ENCODE results near the gene FGD4. TPM values are rescaled to one million over a fixed set of nuclear protein-coding genes. Genes with fewer than 3 reads are reported as not detected.
"Not testable (repeated sequence)": the region's sequence is repeated elsewhere in the genome, so short reads cannot be mapped to it uniquely, and the experiment has no call there.

FGD4 gene
- total RNA-seq, 4 donors from 2014 or later: 13.8 to 34.6 (median 20.8) TPM

DNA sequence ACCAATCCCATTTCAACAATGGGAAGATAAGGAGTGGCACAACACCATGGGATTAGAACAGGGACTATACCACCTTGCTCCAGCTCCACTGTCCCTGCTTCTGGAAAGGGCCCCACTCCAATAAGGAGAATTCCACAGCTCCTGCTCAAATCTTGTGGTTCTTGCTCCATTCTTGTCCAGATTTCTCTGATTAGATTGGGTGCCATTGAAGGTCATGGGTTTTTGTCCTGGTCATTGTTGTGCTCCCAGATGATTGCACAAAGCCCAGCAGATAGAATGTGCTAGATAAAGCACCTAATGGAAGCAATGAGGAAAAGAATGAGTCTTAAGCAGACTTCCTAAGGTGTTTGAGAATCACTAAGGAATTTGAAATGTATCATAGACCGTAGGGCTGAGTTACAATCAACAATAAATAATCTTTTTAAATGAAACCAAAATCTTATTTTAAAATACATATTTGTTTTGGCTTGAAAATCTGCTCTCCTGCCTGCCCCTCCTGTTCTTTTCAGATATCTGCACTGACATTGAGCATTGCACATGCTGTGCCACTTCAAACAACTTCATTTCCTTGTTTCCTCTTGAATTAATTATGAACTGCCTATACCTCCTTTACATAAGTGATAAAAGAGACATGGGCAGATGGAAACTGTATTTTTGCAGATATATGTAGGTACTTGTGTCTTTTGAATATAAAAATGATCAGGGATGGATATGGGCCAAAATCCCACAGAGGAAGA is 115.9 kb downstream of the FGD4 start:
- H3K4me1 ChIP-seq: no peaks in the 10 kb centered on the region
- H3K36me3 ChIP-seq: no peaks in the 10 kb centered on the region
- no peak overlapping the region for H3K4me3 ChIP-seq
- H3K9me3 ChIP-seq: no peaks in the 10 kb centered on the region
- intact Hi-C loops (cut with DNase I; ENCODE audit: low total_unique reads): no loop called here
- H3K27ac ChIP-seq: no peak overlapping the region
- TF ChIP-seq, protein P1, sequence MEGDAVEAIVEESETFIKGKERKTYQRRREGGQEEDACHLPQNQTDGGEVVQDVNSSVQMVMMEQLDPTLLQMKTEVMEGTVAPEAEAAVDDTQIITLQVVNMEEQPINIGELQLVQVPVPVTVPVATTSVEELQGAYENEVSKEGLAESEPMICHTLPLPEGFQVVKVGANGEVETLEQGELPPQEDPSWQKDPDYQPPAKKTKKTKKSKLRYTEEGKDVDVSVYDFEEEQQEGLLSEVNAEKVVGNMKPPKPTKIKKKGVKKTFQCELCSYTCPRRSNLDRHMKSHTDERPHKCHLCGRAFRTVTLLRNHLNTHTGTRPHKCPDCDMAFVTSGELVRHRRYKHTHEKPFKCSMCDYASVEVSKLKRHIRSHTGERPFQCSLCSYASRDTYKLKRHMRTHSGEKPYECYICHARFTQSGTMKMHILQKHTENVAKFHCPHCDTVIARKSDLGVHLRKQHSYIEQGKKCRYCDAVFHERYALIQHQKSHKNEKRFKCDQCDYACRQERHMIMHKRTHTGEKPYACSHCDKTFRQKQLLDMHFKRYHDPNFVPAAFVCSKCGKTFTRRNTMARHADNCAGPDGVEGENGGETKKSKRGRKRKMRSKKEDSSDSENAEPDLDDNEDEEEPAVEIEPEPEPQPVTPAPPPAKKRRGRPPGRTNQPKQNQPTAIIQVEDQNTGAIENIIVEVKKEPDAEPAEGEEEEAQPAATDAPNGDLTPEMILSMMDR (IDR thresholded peaks at IDR 0.05): no peak
- no peak for TF ChIP-seq POLR2A (IDR thresholded peaks at IDR 0.05)
- no peaks in the 10 kb centered on the region for H3K27me3 ChIP-seq
- DNase-seq: no peak

DNA sequence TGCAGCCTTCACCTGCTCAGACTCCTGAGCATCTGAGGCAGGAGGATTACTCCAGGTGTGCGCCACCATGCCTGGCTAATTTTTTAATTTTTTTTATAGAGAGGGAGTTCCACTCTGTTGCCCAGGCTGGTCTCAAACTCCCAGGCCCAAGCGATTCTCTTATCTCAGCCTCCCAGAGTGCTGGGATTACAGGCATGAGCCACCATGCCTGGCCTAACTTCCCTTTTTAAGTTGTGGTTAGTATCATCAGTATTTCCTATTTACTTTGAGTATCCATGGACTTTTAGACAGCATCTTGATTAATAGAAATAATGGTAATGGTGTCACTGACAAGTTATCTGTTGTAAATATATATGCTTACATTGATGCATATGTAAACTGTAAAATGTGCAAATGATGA is 116.9 kb downstream of the FGD4 start:
- no peak for DNase-seq
- Histone ChIP-seq H3K27ac (no peak overlapping the region), H3K27me3 (no peaks in the 10 kb centered on the region), H3K4me3 (no peak overlapping the region), H3K36me3 (no peaks in the 10 kb centered on the region), H3K9me3 (no peaks in the 10 kb centered on the region), H3K4me1 (no peaks in the 10 kb centered on the region)
- TF ChIP-seq, protein P1 (IDR thresholded peaks at IDR 0.05): no peak
- TF ChIP-seq POLR2A (IDR thresholded peaks at IDR 0.05): no peak
- intact Hi-C loops (cut with DNase I; ENCODE audit: low total_unique reads): no loop called here

DNA sequence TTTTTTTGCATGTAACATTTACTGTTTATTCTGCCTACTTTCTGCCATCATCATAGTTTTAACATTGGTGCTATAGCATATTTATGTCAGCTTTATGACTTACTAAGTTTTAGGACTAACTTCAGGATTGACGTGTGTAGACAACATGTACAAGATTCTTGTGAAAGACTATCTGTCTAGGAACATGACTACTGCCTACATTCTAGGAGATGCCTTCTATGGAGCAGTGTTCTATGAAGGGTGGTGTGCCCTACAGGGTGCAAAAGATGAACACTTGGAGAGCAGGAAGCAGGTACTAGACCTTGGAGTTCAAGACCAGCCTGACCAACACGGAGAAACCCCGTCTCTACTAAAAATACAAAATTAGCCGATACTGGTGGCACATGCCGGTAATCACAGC is 118.6 kb downstream of the FGD4 start:
- TF ChIP-seq, protein P1 (IDR thresholded peaks at IDR 0.05): no peak
- no peak for TF ChIP-seq POLR2A (IDR thresholded peaks at IDR 0.05)
- H3K36me3 ChIP-seq: no peaks in the 10 kb centered on the region
- H3K9me3 ChIP-seq: no peaks in the 10 kb centered on the region
- H3K27me3 ChIP-seq: no peaks in the 10 kb centered on the region
- H3K4me1 ChIP-seq: no peaks in the 10 kb centered on the region
- intact Hi-C loops (cut with DNase I; ENCODE audit: low total_unique reads): no loop called here
- no peak overlapping the region for H3K4me3 ChIP-seq
- H3K27ac ChIP-seq: no peak overlapping the region
- no peak for DNase-seq

DNA sequence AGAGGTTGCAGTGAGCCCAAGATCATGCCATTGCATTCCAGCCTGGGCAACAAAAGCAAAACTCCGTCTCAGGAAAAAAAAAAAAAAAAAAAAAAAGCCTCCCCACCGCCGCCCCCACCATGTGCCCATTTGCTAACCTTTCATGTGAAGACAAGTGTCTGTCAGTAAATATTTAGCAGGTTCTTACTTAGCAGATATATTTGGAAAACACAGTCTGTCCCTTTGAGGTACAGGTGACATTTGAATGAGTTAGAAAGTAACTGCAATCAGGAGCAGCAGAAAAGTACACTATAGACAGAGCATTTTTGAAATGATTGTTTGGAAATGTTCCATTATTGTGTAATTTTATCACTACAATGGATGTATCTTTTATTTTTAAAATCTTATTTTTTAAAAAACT is 119.7 kb downstream of the FGD4 start:
- Histone ChIP-seq H3K4me1 (no peaks in the 10 kb centered on the region), H3K4me3 (no peak overlapping the region), H3K36me3 (no peaks in the 10 kb centered on the region), H3K27ac (no peak overlapping the region), H3K9me3 (no peaks in the 10 kb centered on the region), H3K27me3 (no peaks in the 10 kb centered on the region)
- TF ChIP-seq POLR2A (IDR thresholded peaks at IDR 0.05): no peak
- TF ChIP-seq, protein P1 (IDR thresholded peaks at IDR 0.05): no peak
- no peak for DNase-seq
- intact Hi-C loops (cut with DNase I; ENCODE audit: low total_unique reads): no loop called here

DNA sequence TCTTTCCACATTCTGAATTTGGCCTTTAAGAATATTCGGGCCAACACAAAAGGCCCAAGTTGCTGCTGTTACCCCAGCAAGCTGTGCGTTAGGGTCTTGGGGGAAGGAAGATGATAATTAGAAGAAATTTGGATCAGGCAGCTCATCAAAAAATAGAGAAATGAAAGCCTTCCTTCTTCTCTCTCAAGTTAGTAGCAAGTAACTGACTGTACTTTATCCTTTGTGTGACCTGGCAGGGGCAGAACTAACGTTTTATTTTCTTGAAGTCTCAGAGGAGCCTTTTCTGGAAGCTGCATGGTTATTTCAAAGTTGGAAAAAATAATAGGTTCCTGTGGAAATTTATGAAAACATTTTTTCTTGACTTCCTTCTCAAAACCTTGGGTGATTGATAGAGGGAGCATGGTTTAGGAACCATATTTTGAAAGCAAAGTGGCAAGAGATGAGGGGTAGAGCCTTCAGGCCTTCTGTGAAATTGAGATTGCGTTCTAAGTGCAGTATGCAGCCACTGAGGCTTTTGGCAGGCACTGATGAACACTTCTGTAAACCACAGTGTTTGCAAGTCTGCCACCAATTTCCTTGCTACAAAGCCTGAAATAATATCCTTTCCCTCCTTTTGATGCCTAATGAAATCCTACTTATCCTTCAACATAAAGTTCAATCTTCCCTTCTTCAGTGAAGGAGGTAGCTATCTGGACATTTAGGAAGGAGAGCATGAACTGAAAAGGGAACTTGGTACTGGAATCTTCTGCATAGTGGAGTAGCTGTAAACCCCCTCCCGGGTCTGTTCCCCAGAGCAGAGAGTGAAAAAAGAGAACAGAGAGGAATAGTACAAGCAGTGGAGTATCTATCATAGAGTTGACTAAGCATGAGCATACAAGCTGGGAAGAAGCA is 123.2 kb downstream of the FGD4 start:
- no peaks in the 10 kb centered on the region for H3K4me1 ChIP-seq
- H3K36me3 ChIP-seq: no peaks in the 10 kb centered on the region
- H3K4me3 ChIP-seq: no peak overlapping the region
- no peak for DNase-seq
- H3K27me3 ChIP-seq: no peaks in the 10 kb centered on the region
- intact Hi-C loops (cut with DNase I; ENCODE audit: low total_unique reads): no loop called here
- TF ChIP-seq, protein P1 (IDR thresholded peaks at IDR 0.05): no peak
- TF ChIP-seq POLR2A (IDR thresholded peaks at IDR 0.05): no peak
- peak overlapping the region; percentile 20 to 46 for H3K27ac ChIP-seq
- no peaks in the 10 kb centered on the region for H3K9me3 ChIP-seq

DNA sequence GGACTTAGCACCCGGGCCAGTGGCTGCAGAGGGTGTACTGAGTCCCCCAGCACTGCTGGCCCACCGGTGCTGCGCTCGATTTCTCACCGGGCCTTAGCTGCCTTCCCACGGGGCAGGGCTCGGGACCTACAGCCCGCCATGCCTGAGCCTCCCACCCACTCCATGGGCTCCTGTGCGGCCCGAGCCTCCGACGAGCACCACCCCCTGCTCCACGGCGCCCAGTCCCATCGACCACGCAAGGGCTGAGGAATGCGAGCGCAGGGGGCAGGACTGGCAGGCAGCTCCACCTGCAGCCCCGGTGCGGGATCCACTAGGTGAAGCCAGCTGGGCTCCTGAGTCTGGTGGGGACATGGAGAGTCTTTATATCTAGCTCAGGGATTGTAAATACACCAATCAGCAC is 126.4 kb downstream of the FGD4 start:
- H3K4me1 ChIP-seq; H3K36me3 ChIP-seq; DNase-seq; H3K27me3 ChIP-seq; H3K9me3 ChIP-seq; H3K27ac ChIP-seq; intact Hi-C loops (cut with DNase I; ENCODE audit: low total_unique reads); H3K4me3 ChIP-seq: not testable (repeated sequence)

DNA sequence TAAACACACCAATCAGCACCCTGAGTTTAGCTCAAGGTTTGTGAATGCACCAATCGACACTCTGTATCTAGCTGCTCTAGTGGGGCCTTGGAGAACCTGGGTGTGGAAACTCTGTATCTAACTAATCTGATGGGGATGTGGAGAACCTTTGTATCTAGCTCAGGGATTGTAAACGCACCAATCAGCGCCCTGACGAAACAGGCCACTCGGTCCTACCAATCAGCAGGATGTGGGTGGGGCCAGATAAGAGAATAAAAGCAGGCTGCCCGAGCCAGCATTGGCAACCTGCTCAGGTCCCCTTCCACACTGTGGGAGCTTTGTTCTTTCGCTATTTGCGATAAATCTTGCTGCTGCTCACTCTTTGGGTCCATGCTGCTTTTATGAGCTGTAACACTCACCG is 127.0 kb downstream of the FGD4 start:
- H3K4me3 ChIP-seq; H3K27me3 ChIP-seq; DNase-seq; H3K27ac ChIP-seq; H3K36me3 ChIP-seq; H3K9me3 ChIP-seq; intact Hi-C loops (cut with DNase I; ENCODE audit: low total_unique reads); H3K4me1 ChIP-seq: not testable (repeated sequence)
